RPMI8226 (cell line): Measurements from ENCODE around the gene CD274.
"Not testable (repeated sequence)": the region's sequence is repeated elsewhere in the genome, so short reads cannot be mapped to it uniquely, and the experiment has no call there.

Source experiments
- DNase-seq: peaks from one replicate; pipeline ENCODE4 v3.0.0-alpha.2; 2015

The CD274 gene

GRCh38 chr9:5438301-5439162 is 11.8 kb upstream of the CD274 start:
- DNase-seq = peak; percentile 42

DNA sequence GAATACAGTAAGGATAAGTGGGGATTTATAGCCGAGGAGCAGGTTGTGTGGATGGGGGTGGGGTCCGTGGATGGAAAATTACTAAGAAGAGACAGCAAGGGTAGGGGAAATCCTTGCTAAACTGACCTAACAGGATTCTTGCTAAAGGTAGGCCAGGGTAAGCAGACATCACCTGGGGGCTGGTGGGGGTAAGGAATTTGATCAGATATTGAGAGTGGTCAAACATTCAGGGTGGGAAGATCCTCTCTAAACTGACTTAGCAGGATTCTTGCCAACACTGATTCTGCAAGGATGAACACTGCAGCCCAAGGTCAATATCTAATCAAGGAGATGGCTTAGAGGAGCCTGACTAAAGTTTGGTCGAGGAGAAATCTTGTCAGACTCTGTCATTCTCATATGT is 9.9 kb upstream of the CD274 start:
- DNase-seq = no peak

DNA sequence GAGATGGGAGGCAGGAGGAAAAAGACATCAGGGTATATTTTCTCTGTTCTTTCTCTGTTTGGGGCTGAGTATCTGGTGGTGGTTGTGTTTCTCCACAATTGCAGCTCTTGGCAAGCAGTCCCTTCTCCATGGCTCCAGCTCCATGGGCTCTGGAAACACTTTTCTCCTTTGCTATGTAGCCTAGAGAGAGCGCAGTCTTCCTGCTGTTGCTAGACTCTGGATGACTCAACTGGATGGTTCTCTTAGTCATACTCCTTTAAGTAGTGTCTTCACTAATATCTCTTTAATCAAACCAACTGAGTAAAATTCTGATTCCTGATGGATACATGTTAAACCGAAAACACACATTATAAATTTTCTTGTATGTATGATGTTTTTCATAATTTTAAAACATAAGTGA is 9.3 kb upstream of the CD274 start:
- no peak for DNase-seq

GRCh38 chr9:5442400-5443011 is 7.8 kb upstream of the CD274 start:
- peak; percentile 66 for DNase-seq

DNA sequence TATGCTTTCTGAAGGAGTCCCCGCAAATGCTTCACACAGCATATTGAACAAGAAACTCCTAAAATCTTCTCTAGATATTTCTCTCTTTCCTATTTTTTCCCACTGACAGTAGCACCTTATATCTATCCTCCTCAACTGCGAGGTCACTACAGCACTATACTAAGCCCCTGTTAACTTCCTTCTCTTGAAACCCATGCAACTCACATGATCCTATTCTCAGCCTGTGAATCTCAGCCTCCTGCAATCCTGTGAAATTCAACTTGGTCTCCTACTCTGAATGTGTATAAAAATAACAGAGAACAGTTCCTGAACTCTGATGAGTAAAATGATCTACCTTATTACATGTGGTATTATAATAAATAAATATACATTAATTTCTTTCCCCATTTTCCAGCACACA is 6.5 kb upstream of the CD274 start:
- DNase-seq = no peak

GRCh38 chr9:5445096-5445495 is 5.2 kb upstream of the CD274 start:
- not testable (repeated sequence) for DNase-seq

- DNase-seq = no peak
These were observed 4.5 kb upstream of the CD274 start for GRCh38 chr9:5445886-5446285.

DNA sequence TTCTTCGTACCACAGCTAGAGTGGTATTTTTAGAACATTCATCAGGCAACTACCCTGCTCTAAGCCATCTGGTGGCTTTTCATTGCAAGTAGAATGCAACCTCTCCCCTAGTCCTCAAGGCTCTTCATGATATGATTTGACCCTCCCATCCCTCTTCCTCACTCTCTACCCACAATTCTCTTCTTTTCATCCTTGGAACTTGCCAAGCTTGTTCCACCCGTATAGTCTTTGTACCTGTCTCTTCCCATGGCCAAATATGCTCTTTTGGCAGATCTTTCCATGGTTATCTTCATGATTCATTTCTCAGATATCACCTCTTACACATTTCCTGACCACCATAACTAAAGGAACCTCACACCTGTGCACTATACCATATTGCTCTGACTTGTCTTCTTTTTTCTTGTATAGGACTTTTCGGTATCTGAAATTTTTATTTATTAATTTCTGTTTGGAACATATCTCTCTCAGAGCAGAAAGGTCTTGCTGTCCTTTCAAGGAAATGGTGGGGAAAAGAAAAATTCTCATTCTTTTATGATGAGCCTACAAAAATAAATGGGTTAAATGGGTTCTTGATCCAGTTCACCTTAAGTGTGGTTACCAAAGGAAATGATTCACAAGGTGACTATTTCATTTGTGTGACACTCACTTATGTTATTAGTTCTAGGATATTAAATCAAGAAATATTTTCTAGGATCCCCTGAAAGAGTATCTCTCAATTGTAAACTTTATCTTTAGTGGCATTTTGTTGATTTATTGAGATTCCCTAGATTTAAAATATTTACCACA is 3.7 kb upstream of the CD274 start:
- DNase-seq = peak; percentile 10

DNA sequence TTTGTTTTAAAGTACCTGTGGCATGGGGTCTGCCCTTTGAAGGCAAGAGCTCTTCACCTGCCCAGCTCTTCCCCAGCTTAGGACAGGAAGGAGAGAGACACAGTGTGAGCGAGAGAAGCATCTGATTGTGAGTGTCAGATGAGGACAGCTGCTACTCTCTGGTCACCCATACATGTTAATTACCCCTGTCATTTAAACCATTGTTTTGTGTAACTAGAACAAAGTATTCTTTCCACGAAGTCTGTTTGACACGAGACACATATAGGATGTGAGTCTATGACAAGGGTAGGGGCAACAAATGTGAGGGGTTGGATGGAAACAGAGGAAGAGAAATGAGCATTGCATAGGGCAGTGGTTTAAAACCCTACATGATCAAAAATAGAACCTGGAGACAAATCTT is 3.0 kb upstream of the CD274 start:
- DNase-seq = no peak

DNA sequence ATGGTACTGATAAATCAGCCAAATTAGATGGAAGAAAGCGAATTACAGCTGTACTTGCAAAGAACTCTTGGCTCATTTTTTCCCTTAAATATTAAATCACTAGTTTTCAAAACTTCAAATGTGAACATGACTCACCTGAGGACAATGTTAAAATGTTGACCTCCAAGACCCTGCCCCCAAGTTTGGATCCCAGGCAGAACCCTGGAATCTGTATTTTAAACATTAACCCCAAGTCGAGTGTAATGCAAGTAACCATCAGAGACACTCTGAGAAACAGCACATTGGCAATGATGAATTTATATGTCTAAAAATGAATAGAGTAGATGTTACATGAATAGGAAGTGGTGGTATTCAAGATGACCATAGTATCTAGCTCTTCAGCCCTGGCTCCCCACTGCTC is 2.3 kb upstream of the CD274 start:
- no peak for DNase-seq

DNA sequence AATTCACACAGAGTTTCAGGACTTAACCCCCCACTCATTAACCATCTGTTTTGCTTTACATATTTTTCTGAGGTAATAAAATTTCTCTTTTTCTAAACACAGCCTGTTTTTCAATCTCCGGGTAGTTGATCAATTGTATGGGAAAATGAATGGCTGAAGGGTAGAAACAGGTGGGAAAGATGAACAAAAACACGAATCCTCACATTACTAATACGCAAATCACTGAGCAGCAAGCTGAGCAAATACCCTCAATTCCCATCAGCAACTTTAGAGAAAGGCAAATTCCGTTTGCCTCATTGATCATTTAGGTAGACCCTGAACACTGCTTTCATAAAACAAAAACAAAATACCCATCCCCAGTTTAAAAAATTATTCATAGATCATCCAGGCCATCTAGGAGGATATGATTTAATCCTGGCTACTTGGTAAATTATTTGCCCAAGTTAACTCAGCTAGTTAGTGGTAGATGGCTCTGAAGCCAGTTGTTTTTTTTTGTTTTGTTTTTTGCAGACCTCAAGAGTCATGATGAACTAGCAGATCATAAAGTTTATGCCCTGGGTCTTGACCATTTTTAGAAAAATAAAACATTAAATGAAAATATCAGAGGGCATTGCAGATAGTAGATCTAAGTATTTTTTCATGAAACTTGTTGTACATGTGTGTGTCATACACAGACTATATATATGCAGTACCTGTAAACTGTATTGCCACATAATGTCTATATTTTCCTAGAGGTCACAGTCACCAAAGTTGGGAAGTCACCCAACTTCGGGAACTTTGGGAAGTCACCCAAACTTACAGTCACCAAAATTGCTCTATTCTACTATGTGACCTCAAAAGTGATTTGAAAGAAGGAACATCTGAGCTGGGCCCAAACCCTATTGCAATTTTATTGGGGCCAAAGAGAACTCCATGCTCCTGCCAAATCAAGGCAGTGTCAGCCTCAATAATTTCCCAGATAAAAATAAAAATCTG is 1.6 kb upstream of the CD274 start:
- DNase-seq = no peak

DNA sequence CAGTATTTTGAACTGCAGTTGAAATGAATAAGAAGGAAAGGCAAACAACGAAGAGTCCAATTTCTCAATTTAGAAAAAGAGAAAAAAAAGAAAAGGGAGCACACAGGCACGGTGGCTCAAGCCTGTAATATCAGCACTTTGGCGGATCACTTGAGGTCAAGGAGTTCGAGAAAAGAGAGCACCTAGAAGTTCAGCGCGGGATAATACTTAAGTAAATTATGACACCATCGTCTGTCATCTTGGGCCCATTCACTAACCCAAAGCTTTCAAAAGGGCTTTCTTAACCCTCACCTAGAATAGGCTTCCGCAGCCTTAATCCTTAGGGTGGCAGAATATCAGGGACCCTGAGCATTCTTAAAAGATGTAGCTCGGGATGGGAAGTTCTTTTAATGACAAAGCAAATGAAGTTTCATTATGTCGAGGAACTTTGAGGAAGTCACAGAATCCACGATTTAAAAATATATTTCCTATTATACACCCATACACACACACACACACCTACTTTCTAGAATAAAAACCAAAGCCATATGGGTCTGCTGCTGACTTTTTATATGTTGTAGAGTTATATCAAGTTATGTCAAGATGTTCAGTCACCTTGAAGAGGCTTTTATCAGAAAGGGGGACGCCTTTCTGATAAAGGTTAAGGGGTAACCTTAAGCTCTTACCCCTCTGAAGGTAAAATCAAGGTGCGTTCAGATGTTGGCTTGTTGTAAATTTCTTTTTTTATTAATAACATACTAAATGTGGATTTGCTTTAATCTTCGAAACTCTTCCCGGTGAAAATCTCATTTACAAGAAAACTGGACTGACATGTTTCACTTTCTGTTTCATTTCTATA is 602 bp upstream of the CD274 start:
- peak; percentile 39 for DNase-seq

DNA sequence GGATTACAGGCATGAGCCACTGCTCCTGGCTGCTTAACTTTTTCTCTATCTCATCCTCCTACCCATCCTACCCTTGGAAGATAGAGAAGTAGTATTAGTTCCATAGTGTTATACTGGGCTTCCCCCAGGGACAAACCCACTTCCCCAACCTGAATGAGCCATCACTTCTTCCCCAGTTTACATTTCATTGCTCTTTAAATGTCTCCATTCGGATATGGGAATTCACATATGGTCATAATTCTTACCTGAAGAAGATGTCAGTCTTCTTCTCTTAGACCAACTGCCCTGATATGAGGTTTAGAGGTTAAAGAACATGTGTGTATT is 1.9 kb downstream of the CD274 start:
- no peak for DNase-seq

DNA sequence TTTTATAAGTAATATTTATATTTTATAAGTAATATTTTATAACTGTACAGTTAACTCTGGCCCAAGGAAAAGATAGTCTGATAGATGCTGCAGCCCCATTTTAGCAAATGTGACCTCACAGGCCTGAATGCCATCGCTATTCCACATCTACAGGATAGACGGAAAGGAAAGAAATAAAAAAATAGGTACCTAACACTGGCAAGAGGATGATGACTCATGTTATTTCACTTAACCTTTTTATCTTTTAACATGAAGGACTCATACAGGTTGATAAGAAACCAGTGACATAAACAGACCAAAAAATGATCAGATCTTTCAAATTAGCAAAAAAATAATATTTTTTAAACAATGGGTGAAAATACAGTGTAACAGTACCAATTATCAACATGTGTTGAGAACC is 2.7 kb downstream of the CD274 start:
- DNase-seq = no peak

- DNase-seq = no peak
These were observed 3.3 kb downstream of the CD274 start for GRCh38 chr9:5453673-5454072.

DNA sequence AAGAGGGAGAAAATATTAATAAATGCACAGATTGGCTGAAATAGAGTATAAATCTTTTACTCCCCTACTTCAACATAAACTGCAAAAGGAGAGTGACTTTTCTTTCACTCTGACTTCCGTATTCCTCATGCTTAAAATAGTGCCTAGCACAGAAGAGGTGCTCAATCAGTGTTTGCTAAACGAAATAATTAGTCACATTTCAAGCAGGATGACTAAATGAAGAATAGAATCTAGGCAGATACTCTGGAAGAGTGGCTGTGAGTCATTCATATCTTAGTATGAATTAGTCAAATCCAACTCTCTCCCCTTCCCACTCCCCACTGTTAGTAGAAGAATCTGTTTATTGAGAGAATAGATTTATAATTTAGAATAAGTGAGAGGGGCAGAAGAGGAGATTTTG is 4.8 kb downstream of the CD274 start:
- no peak for DNase-seq

GRCh38 chr9:5459289-5459829 is 9.0 kb downstream of the CD274 start:
- DNase-seq = no peak

GRCh38 chr9:5460157-5460556 is 9.8 kb downstream of the CD274 start:
- no peak for DNase-seq

GRCh38 chr9:5464831-5465330 is 14.5 kb downstream of the CD274 start:
- DNase-seq = not testable (repeated sequence)

GRCh38 chr9:5466005-5466404 is 15.7 kb downstream of the CD274 start:
- DNase-seq = no peak

GRCh38 chr9:5466766-5467165 is 16.4 kb downstream of the CD274 start:
- no peak for DNase-seq
